ENCODE measurements around the gene CDH16.

The CDH16 gene

GRCh38 chr16:66880288-66881013 is 38.2 kb downstream of the CDH16 start, which contains the start of gene PDP2:
Gene PDP2 (plus strand): TSS chr16:66880515. CDS start chr16:66884285, 3,770 bp downstream.
- peaks cover 13% of the 10 kb centered on the region; the same call in 1 of the 2 replicates for H3K36me3 ChIP-seq (ENCODE audit: insufficient read depth, low read length)
- peak within 1 kb of the TSS; percentile 97 for H3K4me3 ChIP-seq (ENCODE audit: low read length, poor library complexity, severe bottlenecking)
- H3K79me2 ChIP-seq (ENCODE audit: insufficient read depth, low read length), result peaks cover 43% of the 10 kb centered on the region
- no peaks in the 10 kb centered on the region for H3K9me2 ChIP-seq (replicated peaks; ENCODE audit: low read depth, low read length)
- H3K9me3 ChIP-seq (ENCODE audit: insufficient read depth, low read depth, low read length), result no peaks in the 10 kb centered on the region
- H4K20me1 ChIP-seq (ENCODE audit: insufficient read depth, low read length, poor library complexity, severe bottlenecking), result peaks cover 29% of the 10 kb centered on the region
- peak within 1 kb of the TSS; percentile 87 for H3K4me2 ChIP-seq (ENCODE audit: low read depth, low read length, poor library complexity, severe bottlenecking)
- no peaks in the 10 kb centered on the region for H3K27me3 ChIP-seq (ENCODE audit: insufficient read depth, low read length, poor library complexity, severe bottlenecking)
- TF ChIP-seq EZH2phosphoT487 (IDR thresholded peaks at IDR 0.05; ENCODE audit: borderline replicate concordance) (no peak), CTCF (conservative IDR thresholded peaks at IDR 0.05; ENCODE audit: low read length) (no peak)
- H2AFZ ChIP-seq (ENCODE audit: low read length), result peak within 1 kb of the TSS; percentile 76
- H3K4me1 ChIP-seq (ENCODE audit: insufficient read depth, low read length, poor library complexity, severe bottlenecking), result peaks cover 51% of the 10 kb centered on the region
- peak within 1 kb of the TSS; percentile 73 for H3K9ac ChIP-seq (ENCODE audit: low read depth, low read length, poor library complexity, severe bottlenecking)
- H3F3A ChIP-seq (ENCODE audit: low read depth), result peaks cover 11% of the 10 kb centered on the region

GRCh38 chr16:66878067-66878466 is 40.6 kb downstream of the CDH16 start:
- peak overlapping the region; percentile 93 for H3K4me2 ChIP-seq (ENCODE audit: low read depth, low read length, poor library complexity, severe bottlenecking)
- H3F3A ChIP-seq (ENCODE audit: low read depth), result peaks cover 20% of the 10 kb centered on the region
- no peaks in the 10 kb centered on the region for H3K36me3 ChIP-seq (ENCODE audit: insufficient read depth, low read length)
- H3K9me3 ChIP-seq (ENCODE audit: insufficient read depth, low read depth, low read length), result no peaks in the 10 kb centered on the region
- no peak for TF ChIP-seq EZH2phosphoT487 (IDR thresholded peaks at IDR 0.05; ENCODE audit: borderline replicate concordance)
- TF ChIP-seq CTCF (conservative IDR thresholded peaks at IDR 0.05; ENCODE audit: low read length), result no peak
- peaks cover 55% of the 10 kb centered on the region for H3K4me1 ChIP-seq (ENCODE audit: insufficient read depth, low read length, poor library complexity, severe bottlenecking)
- peak overlapping the region; percentile 68 for H3K4me3 ChIP-seq (ENCODE audit: low read length, poor library complexity, severe bottlenecking)
- H4K20me1 ChIP-seq (ENCODE audit: insufficient read depth, low read length, poor library complexity, severe bottlenecking), result peaks cover 18% of the 10 kb centered on the region
- no peaks in the 10 kb centered on the region for H3K27me3 ChIP-seq (ENCODE audit: insufficient read depth, low read length, poor library complexity, severe bottlenecking)
- H2AFZ ChIP-seq (ENCODE audit: low read length), result 0 out of 2 replicates have a peak overlapping the region, but pooled peaks have one; percentile 54
- peak overlapping the region; percentile 75 for H3K9ac ChIP-seq (ENCODE audit: low read depth, low read length, poor library complexity, severe bottlenecking)
- H3K9me2 ChIP-seq (replicated peaks; ENCODE audit: low read depth, low read length), result no peaks in the 10 kb centered on the region
- peaks cover 24% of the 10 kb centered on the region for H3K79me2 ChIP-seq (ENCODE audit: insufficient read depth, low read length)

GRCh38 chr16:66874079-66874775 is 44.5 kb downstream of the CDH16 start:
- TF ChIP-seq CTCF (conservative IDR thresholded peaks at IDR 0.05; ENCODE audit: low read length) (no peak), EZH2phosphoT487 (IDR thresholded peaks at IDR 0.05; ENCODE audit: borderline replicate concordance) (no peak)
- peaks cover 20% of the 10 kb centered on the region for H3F3A ChIP-seq (ENCODE audit: low read depth)
- no peaks in the 10 kb centered on the region for H3K79me2 ChIP-seq (ENCODE audit: insufficient read depth, low read length)

More at GRCh38 chr16:66874079-66874775, 44.5 kb downstream of the CDH16 start:
- Histone ChIP-seq H2AFZ (ENCODE audit: low read length) (peak overlapping the region; percentile 13; the same call in 1 of the 2 replicates), H3K36me3 (ENCODE audit: insufficient read depth, low read length) (no peaks in the 10 kb centered on the region), H3K4me1 (ENCODE audit: insufficient read depth, low read length, poor library complexity, severe bottlenecking) (peaks cover 54% of the 10 kb centered on the region), H3K4me2 (ENCODE audit: low read depth, low read length, poor library complexity, severe bottlenecking) (peak overlapping the region; percentile 21), H3K9me2 (replicated peaks; ENCODE audit: low read depth, low read length) (no peaks in the 10 kb centered on the region), H3K9ac (ENCODE audit: low read depth, low read length, poor library complexity, severe bottlenecking) (peak overlapping the region; percentile 53), H3K27me3 (ENCODE audit: insufficient read depth, low read length, poor library complexity, severe bottlenecking) (no peaks in the 10 kb centered on the region), H4K20me1 (ENCODE audit: insufficient read depth, low read length, poor library complexity, severe bottlenecking) (no peaks in the 10 kb centered on the region), H3K9me3 (ENCODE audit: insufficient read depth, low read depth, low read length) (no peaks in the 10 kb centered on the region), H3K4me3 (ENCODE audit: low read length, poor library complexity, severe bottlenecking) (no peak overlapping the region)

All from Loucy (cell line).